Activated CD4-positive, alpha-beta T cell treated with anti-CD3 and anti-CD28 coated beads for 24 hours (primary cell): ENCODE data around the gene KLF11.

Source experiments
- DNase-seq, 2 donors: peaks; one replicate each; pipeline ENCODE4 v3.0.0-alpha.2; 2020; ENCODE audit warnings: low read depth in 2 of 2

The KLF11 gene

DNA sequence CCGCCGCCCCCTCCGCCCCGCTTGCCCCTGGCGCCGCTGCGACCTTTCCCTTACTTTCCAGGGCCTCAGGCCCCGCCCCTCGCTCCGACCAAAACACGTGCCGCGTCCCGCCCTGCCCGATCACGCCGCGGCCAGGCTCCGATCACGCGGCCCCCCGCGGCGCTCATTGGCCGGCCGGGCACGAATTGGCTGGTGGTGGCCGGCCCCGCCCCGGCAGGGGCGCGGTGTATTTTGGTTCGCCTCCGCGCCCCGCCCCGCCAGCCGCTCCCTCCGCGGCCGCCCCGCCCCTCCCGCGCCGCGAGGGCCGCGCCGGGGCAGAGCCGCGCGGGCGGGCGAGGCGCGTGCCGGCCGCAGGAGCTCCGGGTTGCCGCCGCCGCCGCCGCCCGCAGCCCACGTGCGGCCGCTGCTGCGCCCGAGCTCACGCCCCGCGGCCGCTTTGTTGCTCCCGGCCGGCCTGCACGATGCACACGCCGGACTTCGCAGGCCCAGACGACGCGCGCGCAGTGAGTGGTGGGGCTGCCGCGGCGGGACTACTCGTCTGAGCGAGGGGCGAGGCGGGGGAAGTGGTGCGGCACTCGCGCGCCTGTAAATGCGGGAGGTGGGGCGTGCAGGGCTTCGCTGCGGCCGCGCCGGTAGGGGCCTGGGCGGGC lies at the start of gene KLF11:
Gene KLF11 (plus strand): TSS at position 295 of the 650 bp plus-strand sequence. CDS start 167 bp downstream, at position 462.
- DNase-seq = peak; percentile 54 to 55

DNA sequence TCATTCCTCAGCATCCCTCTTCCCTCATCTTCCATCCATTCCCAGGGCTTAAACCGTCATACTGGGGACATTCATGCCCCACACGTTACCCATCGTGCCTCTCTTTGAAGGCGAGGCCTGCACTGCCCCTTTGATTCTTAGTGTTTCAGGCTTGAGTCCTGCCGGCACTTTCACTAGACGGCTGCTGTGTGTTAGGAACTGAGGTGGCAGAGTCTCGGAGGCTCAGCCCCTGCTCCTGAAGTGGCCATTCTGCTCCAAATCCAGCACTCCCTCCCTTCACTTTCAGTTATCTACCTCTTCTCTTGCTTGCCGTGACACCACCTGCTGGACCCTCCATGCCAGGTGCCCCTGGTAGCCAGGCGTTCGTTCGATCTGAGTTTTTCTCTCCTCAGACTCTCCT lies 48.9 kb upstream of the KLF11 start:
- DNase-seq = no peak

DNA sequence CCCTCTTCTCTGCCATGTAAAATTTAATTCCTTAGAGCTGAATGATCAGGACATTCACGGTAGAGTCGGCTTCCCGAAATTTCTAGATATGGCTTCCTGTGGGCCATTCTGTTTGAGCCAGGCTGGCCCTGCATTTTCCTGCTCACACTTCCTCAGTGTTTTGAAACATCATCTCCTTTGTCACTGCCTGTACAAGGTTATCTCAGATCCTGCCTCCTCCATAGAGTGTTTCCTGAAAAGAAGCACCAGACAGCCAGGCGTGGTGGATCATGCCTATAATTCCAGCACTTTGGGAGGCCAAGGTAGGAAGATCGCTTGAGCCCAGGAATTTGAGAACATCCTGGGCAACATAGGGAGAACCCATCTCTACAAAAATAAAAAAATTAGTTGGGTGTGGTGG lies 48.3 kb upstream of the KLF11 start:
- DNase-seq = no peak

DNA sequence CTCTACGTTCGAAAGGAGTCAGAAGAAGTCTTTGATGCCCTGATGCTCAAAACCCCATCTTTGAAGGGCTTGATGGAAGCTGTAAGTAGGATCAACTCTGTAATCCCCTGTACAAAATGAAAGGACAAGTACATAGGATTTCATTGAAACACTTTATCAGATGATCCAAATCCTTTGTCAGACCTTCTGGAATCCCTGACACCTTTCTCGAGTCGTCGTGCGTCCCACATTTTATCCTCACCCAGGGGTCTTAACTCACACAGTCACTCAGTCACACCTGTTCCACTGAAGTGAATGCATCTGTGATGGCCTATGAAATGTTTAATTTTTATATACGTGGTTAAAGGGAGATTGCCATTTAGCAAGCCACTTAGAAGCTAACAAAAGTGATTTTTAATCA lies 47.0 kb upstream of the KLF11 start:
- no peak for DNase-seq

DNA sequence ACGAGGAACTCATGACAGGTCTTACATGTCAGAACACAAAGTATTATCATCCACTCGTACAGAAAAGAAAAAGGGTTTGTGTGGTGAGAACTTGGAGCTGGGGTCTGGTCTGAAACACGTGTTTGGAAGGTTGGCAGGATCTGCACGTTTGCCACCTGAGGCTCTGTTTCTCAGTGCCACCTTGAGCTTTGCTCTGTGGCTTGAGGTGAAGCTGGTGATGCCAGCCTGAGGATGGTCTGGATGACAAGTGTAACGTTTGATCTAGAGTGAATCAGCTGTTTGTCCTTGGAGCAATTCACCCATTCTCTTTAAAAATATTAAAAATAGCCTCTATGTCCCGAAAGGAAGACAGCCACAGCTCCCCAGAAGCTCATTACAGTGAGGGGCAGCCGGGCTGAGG lies 45.4 kb upstream of the KLF11 start:
- no peak for DNase-seq

DNA sequence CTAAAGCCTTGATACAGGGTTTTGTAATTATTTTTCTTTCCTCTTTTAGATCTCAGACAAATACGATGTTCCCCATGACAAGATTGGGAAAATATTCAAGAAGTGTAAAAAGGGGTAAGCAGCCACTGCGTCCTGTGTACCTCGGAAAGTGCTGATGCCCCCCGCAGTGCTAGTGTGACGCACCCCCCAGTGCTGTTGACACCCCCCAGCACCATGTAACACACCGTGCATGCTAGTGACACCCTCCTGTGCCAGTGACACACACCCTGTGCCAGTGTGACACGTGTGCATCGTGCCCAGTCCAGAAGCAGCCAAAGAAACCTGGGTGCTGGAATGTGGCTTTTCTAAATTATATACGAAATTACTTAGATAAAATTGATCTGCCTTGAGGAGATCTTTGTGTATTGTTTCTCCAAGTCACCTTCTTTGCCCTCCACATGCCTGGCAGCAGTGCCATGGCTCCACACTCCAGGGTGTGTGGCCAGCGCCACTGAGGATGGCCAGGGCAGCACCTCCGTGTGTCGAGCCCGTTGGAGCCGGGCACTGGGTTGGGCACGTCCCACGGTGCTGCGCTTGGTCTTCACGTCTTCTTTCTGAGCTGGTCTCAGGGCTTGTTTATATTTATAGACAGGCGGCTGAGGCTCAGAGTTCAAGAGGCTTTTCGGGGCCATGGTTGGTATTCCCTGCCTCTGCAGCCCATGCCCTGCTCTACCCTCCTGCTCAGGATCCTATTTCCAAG lies 44.3 kb upstream of the KLF11 start:
- no peak for DNase-seq

DNA sequence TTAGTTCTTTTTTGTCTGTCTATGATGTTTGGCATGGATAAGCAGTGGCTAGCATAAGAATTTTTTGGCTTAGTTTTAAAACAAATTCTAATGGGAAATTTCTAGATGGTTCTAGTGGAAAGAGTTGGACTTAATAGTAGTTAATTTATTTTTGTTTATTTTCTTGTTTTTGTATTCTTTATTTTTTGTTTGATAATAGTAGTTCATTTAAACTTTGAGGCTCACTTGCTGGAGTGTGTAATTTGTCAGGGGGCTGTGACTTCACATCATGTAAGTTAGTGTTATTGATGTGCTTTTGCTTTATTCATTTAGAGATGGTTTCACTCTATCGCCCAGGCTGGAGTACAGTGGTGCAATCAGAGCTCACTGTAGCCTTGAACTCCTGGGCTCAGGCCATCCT lies 43.7 kb upstream of the KLF11 start:
- DNase-seq = no peak

DNA sequence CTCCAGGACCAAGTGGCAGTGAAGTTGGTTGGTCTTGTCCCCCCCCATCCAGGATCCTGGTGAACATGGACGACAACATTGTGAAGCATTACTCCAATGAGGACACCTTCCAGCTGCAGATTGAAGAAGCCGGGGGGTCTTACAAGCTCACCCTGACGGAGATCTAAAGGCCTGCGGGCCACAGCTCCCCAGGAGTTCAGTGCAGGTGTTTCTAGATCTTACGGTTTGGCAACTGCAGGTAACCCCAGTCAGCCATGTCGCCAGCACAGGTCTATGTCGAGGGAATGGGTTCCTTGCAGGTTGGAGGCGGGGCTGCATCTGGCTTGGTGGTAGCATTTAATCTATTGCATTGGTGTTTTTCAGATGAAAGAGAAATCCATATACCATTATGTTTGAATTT lies 42.8 kb upstream of the KLF11 start:
- DNase-seq = no peak

DNA sequence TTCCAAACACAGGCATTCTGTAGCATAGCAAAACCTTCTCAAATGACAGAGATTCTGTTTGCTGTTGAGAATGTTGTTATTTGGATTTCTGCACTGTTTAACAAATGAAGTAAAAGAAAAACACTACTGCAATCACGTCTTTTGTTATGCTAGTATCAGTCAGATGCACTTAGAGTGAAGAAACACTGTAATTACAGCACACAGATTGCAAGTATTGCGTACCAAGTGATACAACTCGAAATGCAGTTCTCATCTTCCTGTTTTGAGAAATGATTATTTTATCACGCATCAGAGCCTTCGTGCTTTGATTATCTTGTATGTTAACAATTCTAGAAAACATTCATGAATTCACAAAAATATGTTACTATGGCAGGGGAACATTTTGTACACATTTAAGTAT lies 41.8 kb upstream of the KLF11 start:
- DNase-seq = no peak

DNA sequence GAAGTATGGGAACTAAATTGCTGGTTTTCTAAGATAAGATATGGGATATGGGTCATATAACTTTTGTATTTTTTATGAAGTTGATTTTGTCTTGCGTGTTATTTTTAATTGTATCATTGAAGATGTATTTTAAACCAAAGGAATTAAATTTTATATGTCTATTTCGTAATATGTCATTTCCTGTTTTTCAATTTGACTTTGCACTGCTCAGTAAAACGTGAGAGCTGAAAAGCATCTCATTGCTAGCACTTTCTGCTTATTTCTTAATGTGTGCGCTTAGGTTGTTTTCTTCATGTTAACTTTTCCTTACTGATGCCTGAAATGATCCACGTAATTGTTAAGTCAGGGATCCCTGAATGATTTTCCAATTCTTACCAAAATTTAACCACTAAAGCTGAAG lies 41.2 kb upstream of the KLF11 start:
- DNase-seq = no peak

DNA sequence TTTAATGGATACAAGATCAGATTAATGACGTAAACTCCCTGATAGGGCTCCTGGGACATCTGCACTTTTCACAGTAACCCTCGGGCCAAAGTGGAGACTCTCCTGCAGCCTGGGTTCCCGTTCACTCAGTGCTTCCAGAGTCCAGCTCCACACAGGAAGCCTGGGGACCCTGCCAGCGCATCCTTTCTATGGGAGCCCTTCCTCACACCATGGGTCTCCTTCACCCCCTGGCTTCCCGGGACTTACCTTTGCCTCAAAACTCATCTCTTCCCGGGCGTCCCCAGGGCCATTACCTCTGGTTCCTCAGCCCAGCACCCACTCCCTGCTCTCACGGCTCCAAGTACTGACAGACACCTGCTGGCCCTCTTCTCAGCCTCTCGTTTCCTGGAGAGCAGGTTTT lies 40.7 kb upstream of the KLF11 start:
- DNase-seq = no peak

DNA sequence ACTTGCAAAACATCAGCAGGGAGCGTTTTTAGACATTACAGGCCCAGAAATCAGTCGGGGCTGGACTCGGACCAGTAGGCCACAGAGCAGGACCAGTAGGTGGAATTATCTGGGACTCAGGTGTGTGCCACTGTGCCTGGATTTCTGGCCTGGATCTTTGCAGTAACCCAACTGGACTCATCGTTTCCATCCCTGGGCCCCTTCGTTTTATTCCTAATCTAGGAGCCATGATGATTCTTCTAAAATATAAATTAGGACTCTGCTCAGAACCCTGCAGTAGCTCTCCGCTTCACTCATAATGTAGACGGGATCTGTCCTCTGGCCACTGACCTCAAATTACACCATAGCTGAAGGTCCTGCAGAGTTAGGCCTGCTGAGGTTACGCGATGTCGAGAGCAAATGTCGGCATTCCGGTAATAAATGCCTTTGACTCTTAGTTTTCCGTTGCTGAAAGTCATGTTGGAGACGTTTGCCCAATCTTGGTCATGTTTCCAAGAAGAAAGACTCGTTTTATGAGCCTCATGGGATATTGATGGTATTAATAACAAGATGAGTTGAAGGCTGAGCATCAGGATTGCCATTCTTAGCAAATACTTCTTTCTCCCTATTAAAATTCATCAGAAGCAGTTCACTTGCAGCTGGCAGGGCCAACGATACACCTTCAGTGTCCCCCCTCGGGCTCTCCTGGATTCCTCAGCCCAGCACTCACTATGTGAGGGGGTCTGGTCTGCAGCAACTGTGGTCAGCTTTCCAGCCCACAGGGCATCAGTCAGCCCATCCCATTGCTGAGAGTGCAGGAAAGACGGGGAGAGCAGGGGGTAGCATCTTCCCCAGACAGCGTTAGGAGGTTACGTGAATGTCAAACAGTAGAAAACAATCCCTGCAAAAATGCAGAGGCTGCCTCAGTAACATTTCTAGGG lies 39.9 kb upstream of the KLF11 start:
- DNase-seq = no peak

DNA sequence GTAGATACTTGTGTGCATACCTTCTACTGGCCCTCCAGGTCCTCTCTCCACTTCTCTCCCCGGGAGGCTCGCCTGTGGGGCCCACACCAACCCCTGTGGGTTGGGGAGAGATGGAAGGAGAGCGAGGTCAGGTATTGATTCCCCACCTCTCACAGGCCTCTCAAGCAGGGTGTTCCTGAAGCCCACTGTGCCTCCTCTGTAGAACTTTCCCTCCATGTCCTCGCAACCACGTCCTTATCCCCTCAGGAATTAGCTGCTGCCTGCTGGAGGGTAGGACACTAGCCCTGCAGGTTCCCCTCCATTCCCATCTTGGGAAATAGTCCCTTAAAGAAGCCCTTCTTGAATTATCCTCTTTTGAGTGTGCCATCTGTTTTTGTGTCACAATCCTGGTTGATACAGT lies 38.9 kb upstream of the KLF11 start:
- no peak for DNase-seq

DNA sequence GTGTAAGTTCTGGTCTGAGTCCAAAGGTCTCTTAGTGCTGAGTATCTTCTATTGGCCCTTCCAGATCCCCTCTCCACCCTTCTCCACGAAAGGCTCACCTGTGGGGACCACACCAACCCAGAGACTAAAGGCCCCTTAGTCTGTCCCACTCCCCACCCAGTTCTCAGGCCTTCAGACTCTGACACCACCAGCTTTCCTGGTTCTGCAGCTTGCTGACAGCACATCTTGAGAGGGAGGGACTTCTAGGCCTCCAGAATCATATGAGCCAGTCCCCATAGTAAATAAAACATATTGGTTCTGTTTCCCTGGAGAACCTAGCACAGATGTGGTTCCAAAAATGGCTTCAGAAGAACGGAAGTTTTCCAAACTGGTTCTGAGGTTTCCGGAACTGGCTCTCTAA lies 38.5 kb upstream of the KLF11 start:
- DNase-seq = no peak

DNA sequence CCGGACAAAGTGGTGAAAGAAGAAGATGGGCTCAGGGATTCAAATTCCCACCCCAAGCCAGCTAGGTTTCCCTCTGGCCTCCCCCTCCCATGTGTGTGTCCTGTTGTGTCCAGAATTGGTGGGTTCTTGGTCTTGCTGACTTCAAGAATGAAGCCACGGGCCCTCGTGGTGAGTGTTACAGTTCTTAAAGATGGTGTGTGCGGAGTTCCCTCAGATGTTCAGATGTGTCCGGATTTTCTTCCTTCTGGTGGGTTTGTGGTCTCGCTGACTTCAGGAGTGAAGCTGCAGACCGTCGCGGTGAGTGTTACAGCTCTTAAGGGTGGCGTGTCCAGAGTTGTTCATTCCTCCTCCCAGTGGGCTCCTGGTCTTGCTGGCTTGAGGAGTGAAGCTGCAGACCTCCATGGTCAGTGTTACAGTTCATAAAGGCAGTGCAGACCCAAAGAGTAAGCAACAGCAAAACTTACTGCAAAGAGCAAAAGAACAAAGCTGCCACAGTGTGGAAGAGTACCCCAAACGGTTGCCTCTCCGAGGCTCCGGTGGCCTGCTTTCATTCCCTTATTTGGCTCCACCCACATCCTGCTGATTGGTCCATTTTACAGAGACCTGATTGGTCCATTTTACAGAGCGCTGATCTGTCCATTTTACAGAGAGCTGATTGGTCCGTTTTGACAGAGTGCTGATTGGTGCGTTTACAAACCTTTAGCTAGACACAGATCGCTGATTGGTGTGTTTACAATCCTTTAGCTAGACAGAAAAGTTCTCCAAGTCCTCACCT lies 37.7 kb upstream of the KLF11 start:
- DNase-seq = no peak

DNA sequence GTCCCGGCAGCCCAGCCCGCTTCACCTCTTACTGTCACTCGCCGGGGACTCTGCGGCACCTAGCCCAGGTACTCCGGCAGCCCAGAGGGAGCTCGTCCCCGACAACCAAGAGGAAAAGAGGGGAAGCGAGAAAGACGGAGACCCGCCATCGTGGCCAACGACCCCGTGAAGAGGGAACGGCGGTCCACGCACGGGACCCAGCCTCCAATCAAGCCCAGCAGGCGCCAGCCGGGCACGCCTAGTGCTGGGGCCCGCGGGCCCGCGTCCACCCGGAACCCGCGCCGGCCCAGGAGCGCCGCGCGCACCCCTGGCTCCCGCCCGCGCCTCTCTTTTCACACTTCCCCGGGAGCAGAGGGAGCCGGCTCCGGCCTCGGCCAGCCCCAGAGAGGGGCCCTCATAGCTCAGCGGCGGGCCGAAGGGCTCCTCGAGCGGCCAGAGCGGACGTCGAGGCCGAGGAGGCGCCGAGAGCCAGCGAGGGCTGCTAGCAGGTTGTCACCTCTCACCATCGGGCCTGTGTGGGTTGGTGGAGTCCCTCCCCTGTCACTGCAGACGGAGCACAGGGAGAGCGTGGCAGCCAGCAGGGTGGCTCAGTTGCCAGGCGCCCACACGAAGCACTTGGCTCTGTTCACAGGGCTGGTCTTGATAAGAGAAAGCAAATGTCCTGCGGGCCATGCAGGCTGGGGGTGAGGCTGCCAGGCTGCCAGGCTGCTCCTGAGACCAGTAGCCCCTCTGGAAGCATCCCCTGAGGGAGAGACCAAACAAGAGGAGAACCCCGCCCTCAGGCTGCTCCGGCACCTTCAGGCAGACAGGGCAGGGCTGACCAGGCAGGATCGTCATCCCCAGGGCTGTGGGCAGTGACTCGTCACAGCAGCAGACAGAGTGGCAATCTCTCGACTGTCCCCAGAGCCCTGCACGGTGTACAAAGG lies 36.9 kb upstream of the KLF11 start:
- no peak for DNase-seq

DNA sequence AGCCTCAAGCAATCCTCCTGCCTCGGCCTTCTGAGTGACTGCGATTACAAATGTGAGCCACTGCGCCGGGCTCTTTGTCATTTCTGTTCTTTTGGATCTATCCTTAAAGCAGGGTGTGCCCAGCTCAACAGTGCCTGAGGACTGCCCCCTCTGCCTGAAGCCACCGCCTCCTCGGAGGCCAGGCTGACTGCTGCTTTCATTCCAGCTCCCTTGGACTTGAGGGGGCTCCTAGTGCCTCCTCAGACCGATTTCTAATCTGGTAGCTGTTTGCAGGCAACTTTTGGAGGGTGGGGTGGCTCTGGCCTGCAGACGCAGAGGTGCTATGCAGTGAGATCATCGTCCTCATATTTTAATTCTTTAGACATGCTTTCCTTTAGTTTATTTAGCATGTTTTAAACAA lies 35.9 kb upstream of the KLF11 start:
- DNase-seq = no peak

DNA sequence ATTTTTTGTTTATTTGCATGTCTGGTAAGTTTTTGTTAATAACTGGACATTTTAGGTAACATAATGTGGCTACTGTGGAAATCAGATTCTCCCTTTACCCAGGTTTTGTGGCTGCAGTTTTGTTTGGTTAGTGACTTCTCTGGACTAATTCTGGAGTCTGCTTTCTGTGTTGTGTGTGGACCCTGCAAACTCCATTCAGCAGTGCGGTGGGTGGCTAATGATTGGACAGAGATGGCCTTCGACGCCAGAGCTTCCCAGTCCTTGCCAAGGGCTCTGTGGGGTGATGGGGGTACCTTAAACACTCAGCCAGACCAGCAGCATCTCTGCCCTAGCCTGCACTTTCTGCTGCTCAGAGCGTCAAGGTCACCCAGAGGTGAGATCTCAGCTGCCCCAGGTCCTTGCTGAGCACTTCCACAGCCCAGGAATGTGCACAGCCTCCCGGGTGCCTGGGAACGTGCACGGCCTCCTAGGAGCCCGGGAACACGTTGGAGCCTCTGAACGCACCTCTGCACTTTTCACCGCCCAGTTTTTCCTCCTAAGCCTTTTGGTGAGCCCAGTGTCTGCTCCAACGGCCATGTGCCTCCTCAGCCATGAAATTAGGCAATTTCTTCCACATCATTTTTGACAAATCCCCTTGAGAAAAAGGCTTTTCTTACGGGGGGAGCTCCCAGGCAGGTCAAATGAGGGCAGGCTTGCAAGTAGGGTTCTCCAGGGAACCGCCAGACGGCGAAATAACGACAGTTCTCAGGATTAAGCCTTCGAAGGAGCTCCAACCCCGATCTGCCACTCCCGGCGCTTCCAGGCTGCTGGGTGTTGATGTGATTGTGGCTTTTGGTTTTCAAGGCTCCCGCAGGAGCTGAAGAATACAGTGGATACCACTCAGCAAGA lies 35.2 kb upstream of the KLF11 start:
- DNase-seq = no peak

DNA sequence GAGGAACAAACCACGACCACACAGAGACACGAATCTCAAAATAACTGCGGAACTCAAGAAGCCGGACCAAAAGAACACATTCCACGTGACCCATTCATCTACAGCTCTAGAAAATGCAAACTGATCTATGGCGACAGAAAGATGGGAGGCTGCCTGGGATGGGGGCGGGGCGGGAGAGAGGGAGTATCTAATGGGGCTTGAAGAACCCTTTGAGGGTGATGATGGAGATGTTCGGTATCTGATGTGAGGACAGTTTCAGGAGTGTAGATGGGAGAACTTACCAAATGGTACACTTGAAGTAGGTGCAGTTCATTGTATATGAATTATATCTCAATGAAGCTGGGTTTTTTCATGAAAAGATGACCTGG lies 34.6 kb upstream of the KLF11 start:
- no peak for DNase-seq

DNA sequence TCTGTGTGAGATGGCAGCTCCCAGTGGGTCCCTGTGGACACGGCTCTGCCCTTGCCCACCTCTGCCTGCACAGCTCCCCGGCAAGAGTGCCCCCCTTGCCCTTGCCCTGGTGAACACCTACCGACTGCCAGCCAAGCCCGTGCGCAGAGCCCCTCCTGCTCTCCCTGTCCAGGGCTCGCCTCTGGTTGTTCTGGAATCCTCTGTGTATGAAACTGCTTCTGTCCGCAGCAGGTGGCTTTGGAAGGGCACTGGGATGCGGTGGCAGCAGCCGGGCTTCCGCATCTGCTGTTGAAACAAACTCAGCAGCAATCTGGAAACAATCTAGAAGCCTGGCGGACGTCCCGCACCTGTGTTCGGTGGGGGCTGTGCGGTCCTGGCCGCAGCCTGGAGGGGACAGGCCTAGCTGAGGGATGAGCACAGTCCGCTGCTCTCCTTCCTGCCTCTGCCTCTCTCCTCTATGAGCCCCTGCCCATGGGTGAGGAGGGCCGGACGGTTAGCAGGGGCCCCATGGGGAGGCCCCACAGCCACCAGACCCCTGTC lies 34.0 kb upstream of the KLF11 start:
- no peak for DNase-seq
